Right ventricle myocardium superior (tissue), 1 donor: ENCODE measurements around the gene DENND5A. TPM values are rescaled to one million over a fixed set of nuclear protein-coding genes. Genes with fewer than 3 reads are reported as not detected.
"Not testable (repeated sequence)": the region's sequence is repeated elsewhere in the genome, so short reads cannot be mapped to it uniquely, and the experiment has no call there.

Experiments
- ATAC-seq: fragments of 200-7000 bp; cut with Tn5 transposase; one replicate; pipeline ENCODE4 v1.9.1; 2020; ENCODE audit warnings: mild to moderate bottlenecking; ENCODE audit not compliant: poor library complexity
- DNase-seq: peaks from one replicate; pipeline ENCODE4 v3.0.0-alpha.2; 2020
- intact Hi-C: fragments of 100-400 bp; cut with DNase I; formaldehyde crosslinking; loops from one replicate; pipeline ENCODE4 v1.11.2; 2022
- total RNA-seq: library from RNA; stranded (reverse); fragmentation: NEBNext Ultra II Directional; extraction: Animal tissue kit (Norgen Biotek cat#: 25700); gene quantifications from one replicate; pipeline ENCODE4 v1.2.1, GENCODE V29; 2021
- donor health status: DM: no; HTN: yes; CAD: no; lungs with severe emphysema.

Gene DENND5A
- total RNA-seq, 1 donor from 2014 or later, result 96.1 TPM

- ATAC-seq, intact Hi-C loops, DNase-seq: not testable (repeated sequence)
These were observed 74.7 kb downstream of the DENND5A start for GRCh38 chr11:9190326-9191016.

- DNase-seq, intact Hi-C loops, ATAC-seq: not testable (repeated sequence)
These were observed 76.3 kb downstream of the DENND5A start for GRCh38 chr11:9188860-9189259.

- no peak for DNase-seq
- intact Hi-C loops, result no loop called here
- ATAC-seq, result no peak
These were observed 77.5 kb downstream of the DENND5A start for GRCh38 chr11:9187616-9188015.

GRCh38 chr11:9184516-9184915 lies 80.6 kb downstream of the DENND5A start:
- intact Hi-C loops, result no loop called here

GRCh38 chr11:9182180-9182871 lies 82.8 kb downstream of the DENND5A start:
- DNase-seq, result no peak
- intact Hi-C loops, result no loop called here
- no peak for ATAC-seq

More at GRCh38 chr11:9184516-9184915, 80.6 kb downstream of the DENND5A start:
- DNase-seq (no peak), ATAC-seq (no peak)

- DNase-seq (no peak), ATAC-seq (no peak)
- intact Hi-C loops, result no loop called here
These were observed 84.4 kb downstream of the DENND5A start for GRCh38 chr11:9180784-9181183.

- DNase-seq (no peak), ATAC-seq (no peak)
- intact Hi-C loops, result no loop called here
These were observed 86.0 kb downstream of the DENND5A start for GRCh38 chr11:9179141-9179540.

GRCh38 chr11:9178716-9179115 lies 86.4 kb downstream of the DENND5A start:
- intact Hi-C loops, result no loop called here
- DNase-seq (no peak), ATAC-seq (no peak)

- DNase-seq, result no peak
- ATAC-seq, result no peak
- intact Hi-C loops, result no loop called here
These were observed 87.6 kb downstream of the DENND5A start for GRCh38 chr11:9177438-9178091.

GRCh38 chr11:9176550-9176949 lies 88.6 kb downstream of the DENND5A start:
- DNase-seq (no peak), ATAC-seq (no peak)
- intact Hi-C loops, result no loop called here

GRCh38 chr11:9176136-9176535 lies 89.0 kb downstream of the DENND5A start:
- no peak for DNase-seq
- ATAC-seq, result no peak
- intact Hi-C loops, result no loop called here

- ATAC-seq, result no peak
- DNase-seq, result no peak
- intact Hi-C loops, result no loop called here
These were observed 92.8 kb downstream of the DENND5A start for GRCh38 chr11:9172389-9172788.

GRCh38 chr11:9170450-9170849 lies 94.7 kb downstream of the DENND5A start:
- DNase-seq, result no peak
- intact Hi-C loops, result no loop called here
- ATAC-seq, result no peak

- intact Hi-C loops, result no loop called here
- ATAC-seq (no peak), DNase-seq (no peak)
These were observed 95.4 kb downstream of the DENND5A start for GRCh38 chr11:9169595-9170295.

- ATAC-seq, DNase-seq, intact Hi-C loops: not testable (repeated sequence)
These were observed 103.2 kb downstream of the DENND5A start for GRCh38 chr11:9161991-9162390.

GRCh38 chr11:9160166-9160565 lies 105.0 kb downstream of the DENND5A start:
- ATAC-seq, result no peak

GRCh38 chr11:9158898-9159391 lies 106.2 kb downstream of the DENND5A start:
- ATAC-seq (no peak), DNase-seq (no peak)
- intact Hi-C loops, result no loop called here

More at GRCh38 chr11:9160166-9160565, 105.0 kb downstream of the DENND5A start:
- intact Hi-C loops, result no loop called here
- no peak for DNase-seq

GRCh38 chr11:9155930-9156329 lies 109.2 kb downstream of the DENND5A start:
- DNase-seq (no peak), ATAC-seq (no peak)
- intact Hi-C loops, result no loop called here

GRCh38 chr11:9153651-9154050 lies 111.5 kb downstream of the DENND5A start:
- intact Hi-C loops, result no loop called here
- DNase-seq (no peak), ATAC-seq (no peak)
